Spinal cord (tissue), 10 donors: ENCODE measurements around the gene EVI5L. TPM values are rescaled to one million over a fixed set of nuclear protein-coding genes. Genes with fewer than 3 reads are reported as not detected.
"Not testable (repeated sequence)": the region's sequence is repeated elsewhere in the genome, so short reads cannot be mapped to it uniquely, and the experiment has no call there.

Experiments used
- DNase-seq, 6 donors: peaks; one replicate each; pipeline versions ENCODE4 v3.0.0 to v3.0.0-alpha.2; 2013 to 2015; ENCODE audit warnings: low spot score in 6 of 6, low read depth in 4 of 6
- H3K27ac ChIP-seq: one replicate; pipeline ENCODE4 v1.5.1; 2013; ENCODE audit warnings: low read depth, low read length, control low read depth
- H3K27me3 ChIP-seq: one replicate; pipeline ENCODE4 v1.6.1; 2013; ENCODE audit warnings: low read length; ENCODE audit not compliant: control insufficient read depth, insufficient read depth
- H3K36me3 ChIP-seq: one replicate; pipeline ENCODE4 v1.6.1; 2013; ENCODE audit warnings: low read length; ENCODE audit not compliant: control insufficient read depth, insufficient read depth
- H3K4me1 ChIP-seq: one replicate; pipeline ENCODE4 v1.6.1; 2013; ENCODE audit warnings: low read length; ENCODE audit not compliant: control insufficient read depth, insufficient read depth
- H3K4me3 ChIP-seq: one replicate; pipeline ENCODE4 v1.5.1; 2013; ENCODE audit warnings: low read depth, low read length, control low read depth
- H3K9me3 ChIP-seq: one replicate; pipeline ENCODE4 v1.6.1; 2013; ENCODE audit warnings: low read length; ENCODE audit not compliant: control insufficient read depth, insufficient read depth
- WGBS: methylation state at CpG from one replicate; pipeline ENCODE4 v1.1.5; 2013; ENCODE audit warnings: missing lambda C conversion rate; ENCODE audit not compliant: insufficient coverage; 5-methylcytosine and 5-hydroxymethylcytosine counted together
- polyA plus RNA-seq, 2 donors: library from polyadenylated mRNA; unstranded; fragments of 120-200 nt; gene quantifications; one replicate each; pipeline ENCODE4 v1.2.1, GENCODE V29; 2013; ENCODE audit not compliant: insufficient read length in 2 of 2
- total RNA-seq, 2 donors: library from RNA; depleted of rRNA in 1 of 2; stranded (reverse); fragments of 120-200 nt in 1 of 2; fragments of >200 nt in 1 of 2; gene quantifications; one replicate each; pipeline versions ENCODE4 v1.2.3 to v1.2.4, GENCODE V29; 2013 to 2014
- donor health status: healthy.

The EVI5L gene
- total and polyA plus RNA-seq, 4 donors: 28.4 to 110 (median 67.8) TPM

GRCh38 chr19:7888145-7888825, 58.3 kb downstream of the EVI5L start, which contains the start of gene LRRC8E:
LRRC8E (plus strand) TSS chr19:7888510; CDS start chr19:7895604, 7,094 bp downstream.
- Histone ChIP-seq H3K27me3 (peaks cover 19% of the 10 kb centered on the region), H3K4me3 (no peak within 1 kb of the TSS), H3K36me3 (no peaks in the 10 kb centered on the region), H3K27ac (no peak within 1 kb of the TSS), H3K9me3 (no peaks in the 10 kb centered on the region), H3K4me1 (peaks cover 4% of the 10 kb centered on the region)
- no peak for DNase-seq
- 9% methylated on average over 53 of the region's 53 CpGs for whole genome bisulfite sequencing

- Histone ChIP-seq H3K27ac (no peak overlapping the region), H3K9me3 (no peaks in the 10 kb centered on the region), H3K4me3 (no peak overlapping the region), H3K27me3 (peaks cover 19% of the 10 kb centered on the region), H3K4me1 (peaks cover 4% of the 10 kb centered on the region), H3K36me3 (no peaks in the 10 kb centered on the region)
- no peak for DNase-seq
- WGBS: 76% methylated on average over 8 of the region's 8 CpGs
Observed at GRCh38 chr19:7888826-7889217, 58.8 kb downstream of the EVI5L start.

GRCh38 chr19:7893362-7894101, 63.5 kb downstream of the EVI5L start:
- H3K27ac ChIP-seq, H3K4me3 ChIP-seq, DNase-seq, H3K9me3 ChIP-seq, H3K27me3 ChIP-seq, H3K4me1 ChIP-seq, H3K36me3 ChIP-seq: not testable (repeated sequence)
- WGBS: 87% methylated on average over 15 of the region's 18 CpGs

- peaks cover 4% of the 10 kb centered on the region for H3K27me3 ChIP-seq
- no peaks in the 10 kb centered on the region for H3K4me1 ChIP-seq
- H3K27ac ChIP-seq: no peak overlapping the region
- 61% methylated on average over 18 of the region's 18 CpGs for WGBS
- no peak for DNase-seq
- H3K36me3 ChIP-seq: no peaks in the 10 kb centered on the region
- H3K4me3 ChIP-seq: no peak overlapping the region
- no peaks in the 10 kb centered on the region for H3K9me3 ChIP-seq
Observed at GRCh38 chr19:7894612-7895309, 64.7 kb downstream of the EVI5L start.

GRCh38 chr19:7895565-7895964, 65.5 kb downstream of the EVI5L start:
- 85% methylated on average over 12 of the region's 13 CpGs for WGBS
- H3K4me3 ChIP-seq: no peak overlapping the region
- H3K27ac ChIP-seq: no peak overlapping the region
- H3K9me3 ChIP-seq: no peaks in the 10 kb centered on the region
- H3K27me3 ChIP-seq: peaks cover 4% of the 10 kb centered on the region
- DNase-seq: no peak
- H3K4me1 ChIP-seq: no peaks in the 10 kb centered on the region
- no peaks in the 10 kb centered on the region for H3K36me3 ChIP-seq

- H3K4me3 ChIP-seq: no peak overlapping the region
- peaks cover 4% of the 10 kb centered on the region for H3K27me3 ChIP-seq
- H3K27ac ChIP-seq: no peak overlapping the region
- DNase-seq: no peak
- H3K4me1 ChIP-seq: peaks cover under 1% of the 10 kb centered on the region
- H3K36me3 ChIP-seq: no peaks in the 10 kb centered on the region
- WGBS: 87% methylated on average over 11 of the region's 11 CpGs
- H3K9me3 ChIP-seq: no peaks in the 10 kb centered on the region
Observed at GRCh38 chr19:7897292-7897691, 67.3 kb downstream of the EVI5L start.

- H3K36me3 ChIP-seq: no peaks in the 10 kb centered on the region
- H3K27ac ChIP-seq: no peak overlapping the region
- peaks cover 10% of the 10 kb centered on the region for H3K4me1 ChIP-seq
- DNase-seq: no peak
- no peak overlapping the region for H3K4me3 ChIP-seq
- H3K9me3 ChIP-seq: no peaks in the 10 kb centered on the region
- H3K27me3 ChIP-seq: peaks cover 4% of the 10 kb centered on the region
- WGBS: 96% methylated on average over 16 of the region's 16 CpGs
Observed at GRCh38 chr19:7898967-7899366, 68.9 kb downstream of the EVI5L start.

- Histone ChIP-seq H3K9me3 (no peaks in the 10 kb centered on the region), H3K27ac (no peak overlapping the region), H3K4me3 (no peak overlapping the region), H3K4me1 (peaks cover 17% of the 10 kb centered on the region), H3K27me3 (peaks cover 4% of the 10 kb centered on the region), H3K36me3 (no peaks in the 10 kb centered on the region)
- no peak for DNase-seq
- WGBS: 89% methylated on average over 34 of the region's 34 CpGs
Observed at GRCh38 chr19:7899751-7900378, 69.8 kb downstream of the EVI5L start.

GRCh38 chr19:7900401-7900870, 70.4 kb downstream of the EVI5L start:
- H3K27ac ChIP-seq: no peak overlapping the region
- WGBS: 63% methylated on average over 19 of the region's 21 CpGs
- H3K36me3 ChIP-seq: peaks cover 4% of the 10 kb centered on the region
- no peak for DNase-seq
- peaks cover 23% of the 10 kb centered on the region for H3K4me1 ChIP-seq
- H3K9me3 ChIP-seq: no peaks in the 10 kb centered on the region
- H3K4me3 ChIP-seq: no peak overlapping the region
- H3K27me3 ChIP-seq: peaks cover under 1% of the 10 kb centered on the region
